Measurements from ENCODE around the gene ARRB2.
"Not testable (repeated sequence)": the region's sequence is repeated elsewhere in the genome, so short reads cannot be mapped to it uniquely, and the experiment has no call there.

Gene ARRB2

GRCh38 chr17:4679658-4680057 lies 30.8 kb upstream of the ARRB2 start:
- no peak for DNase-seq
- TF ChIP-seq GATA1 (IDR thresholded peaks at IDR 0.05; ENCODE audit: low read depth, low read length) (no peak), POLR2A (IDR thresholded peaks at IDR 0.05; ENCODE audit: low read length) (no peak)

DNA sequence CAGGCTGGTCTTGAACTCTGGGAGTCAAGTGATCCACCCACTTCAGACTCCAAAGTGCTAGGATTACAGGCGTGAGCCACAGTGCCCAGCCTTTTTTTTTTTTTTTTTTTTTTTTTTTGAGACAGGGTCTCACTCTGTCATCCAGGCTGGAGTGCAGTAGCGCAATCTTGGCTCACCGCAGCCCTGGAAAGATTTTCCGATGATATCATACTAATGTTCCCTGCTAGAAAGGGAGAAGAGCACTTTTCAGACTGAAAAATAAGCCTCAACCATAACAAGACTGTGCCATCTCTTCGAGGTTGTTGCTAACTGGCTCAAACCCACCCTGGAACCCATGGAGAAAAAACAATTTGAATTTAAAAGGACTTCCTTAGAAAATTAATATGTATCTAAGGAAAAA lies 26.7 kb upstream of the ARRB2 start:
- not testable (repeated sequence) for DNase-seq

DNA sequence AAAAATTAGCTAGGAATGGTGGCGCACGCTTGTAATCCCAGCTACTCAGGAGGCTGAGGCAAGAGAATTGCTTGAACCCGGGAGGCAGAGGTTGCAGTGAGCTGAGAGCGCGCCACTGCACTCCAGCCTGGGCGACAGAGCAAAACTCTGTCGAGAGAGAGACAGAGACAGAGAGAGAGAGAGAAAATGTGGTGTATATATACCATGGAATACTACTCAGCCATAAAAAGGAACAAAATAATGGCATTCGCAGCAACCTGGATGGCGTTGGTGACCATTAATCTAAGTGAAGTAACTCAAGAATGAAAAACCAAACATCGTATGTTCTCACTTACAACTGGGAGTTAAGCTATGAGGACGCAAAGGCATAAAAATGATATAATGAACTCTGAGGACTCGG lies 20.6 kb upstream of the ARRB2 start:
- DNase-seq: not testable (repeated sequence)

GRCh38 chr17:4690745-4691144 lies 19.7 kb upstream of the ARRB2 start:
- TF ChIP-seq GATA1 (IDR thresholded peaks at IDR 0.05; ENCODE audit: low read depth, low read length): no peak
- TF ChIP-seq POLR2A (IDR thresholded peaks at IDR 0.05; ENCODE audit: low read length): no peak
- DNase-seq: no peak

GRCh38 chr17:4691686-4692085 lies 18.7 kb upstream of the ARRB2 start:
- DNase-seq: no peak
- TF ChIP-seq GATA1 (IDR thresholded peaks at IDR 0.05; ENCODE audit: low read depth, low read length) (no peak), POLR2A (IDR thresholded peaks at IDR 0.05; ENCODE audit: low read length) (no peak)

GRCh38 chr17:4693416-4693815 lies 17.0 kb upstream of the ARRB2 start:
- TF ChIP-seq GATA1 (IDR thresholded peaks at IDR 0.05; ENCODE audit: low read depth, low read length) (no peak), POLR2A (IDR thresholded peaks at IDR 0.05; ENCODE audit: low read length) (no peak)
- DNase-seq: no peak

- no peak for TF ChIP-seq GATA1 (IDR thresholded peaks at IDR 0.05; ENCODE audit: low read depth, low read length)
- TF ChIP-seq POLR2A (IDR thresholded peaks at IDR 0.05; ENCODE audit: low read length): no peak
- no peak for DNase-seq
Measured at GRCh38 chr17:4696437-4696805, 14.0 kb upstream of the ARRB2 start.

GRCh38 chr17:4699401-4700056 lies 10.9 kb upstream of the ARRB2 start:
- peak in 1 of 2 experiments; percentile 9 for DNase-seq

DNA sequence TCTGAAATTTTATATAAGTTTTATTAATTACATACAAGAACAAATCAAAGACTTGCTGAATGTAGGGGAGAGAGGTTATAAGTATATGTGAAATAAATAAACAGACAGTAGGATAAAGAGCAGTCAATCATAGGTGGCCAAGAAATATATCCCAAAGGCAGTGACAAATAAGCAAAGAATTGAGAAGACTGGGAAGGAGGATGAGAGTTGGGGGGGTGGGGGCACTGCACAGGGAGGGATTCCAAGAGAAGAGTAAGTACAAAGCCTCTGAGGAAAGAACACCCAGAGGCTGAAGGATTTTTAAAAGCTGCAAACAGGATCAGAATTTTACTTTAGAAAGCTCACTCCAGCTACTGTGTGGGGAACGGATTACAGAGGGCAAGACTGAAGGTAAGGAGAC lies 9.3 kb upstream of the ARRB2 start:
- TF ChIP-seq POLR2A (IDR thresholded peaks at IDR 0.05; ENCODE audit: low read length): no peak
- no peak for TF ChIP-seq GATA1 (IDR thresholded peaks at IDR 0.05; ENCODE audit: low read depth, low read length)
- no peak for DNase-seq

GRCh38 chr17:4703330-4703691 lies 7.1 kb upstream of the ARRB2 start:
- DNase-seq: peak in 1 of 2 experiments; percentile 46
- no peak for TF ChIP-seq POLR2A (IDR thresholded peaks at IDR 0.05; ENCODE audit: low read length)

GRCh38 chr17:4704574-4704907 lies 5.9 kb upstream of the ARRB2 start:
- DNase-seq: peak in 1 of 2 experiments; percentile 28

DNA sequence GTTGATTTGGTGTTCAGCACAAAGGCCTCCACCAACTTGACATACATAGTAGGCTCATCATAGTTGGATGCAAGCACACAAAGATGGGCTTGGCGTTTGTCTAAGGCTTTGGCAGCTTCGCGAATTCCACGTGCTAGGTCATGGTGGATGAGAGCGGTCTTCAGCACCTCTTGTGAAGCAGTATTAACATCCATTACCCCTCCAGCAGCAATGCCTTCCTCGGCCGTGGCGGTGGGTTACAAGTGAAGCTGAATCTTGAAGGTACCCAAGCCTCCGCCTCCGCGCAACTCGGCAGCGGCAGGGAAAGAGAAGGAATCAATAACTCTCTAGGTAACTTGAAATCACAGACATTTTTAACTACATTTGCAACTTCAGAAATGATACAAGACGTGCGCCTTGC lies 5.4 kb upstream of the ARRB2 start:
- TF ChIP-seq POLR2A (IDR thresholded peaks at IDR 0.05; ENCODE audit: low read length): no peak
- TF ChIP-seq GATA1 (IDR thresholded peaks at IDR 0.05; ENCODE audit: low read depth, low read length): no peak
- no peak for DNase-seq

DNA sequence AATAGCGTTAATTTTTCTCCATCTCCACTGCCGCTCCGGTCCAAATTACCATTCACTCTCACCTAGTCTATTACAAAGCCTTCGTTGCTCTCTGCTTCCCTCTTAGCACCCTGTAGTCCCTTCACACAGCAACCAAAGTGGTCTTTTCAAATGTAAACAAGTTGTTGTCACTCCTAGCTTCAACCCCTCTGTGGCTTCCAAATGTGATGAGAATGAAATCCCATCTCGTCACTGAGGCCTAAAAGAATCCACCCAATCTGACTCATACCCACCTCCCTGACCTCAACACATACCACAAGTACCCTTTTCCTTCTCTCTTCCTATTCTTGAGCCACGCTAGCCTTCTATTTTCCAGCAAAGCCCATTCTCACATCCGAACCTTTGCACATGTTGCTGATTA lies 4.3 kb upstream of the ARRB2 start:
- no peak for DNase-seq
- TF ChIP-seq GATA1 (IDR thresholded peaks at IDR 0.05; ENCODE audit: low read depth, low read length) (no peak), POLR2A (IDR thresholded peaks at IDR 0.05; ENCODE audit: low read length) (no peak)

DNA sequence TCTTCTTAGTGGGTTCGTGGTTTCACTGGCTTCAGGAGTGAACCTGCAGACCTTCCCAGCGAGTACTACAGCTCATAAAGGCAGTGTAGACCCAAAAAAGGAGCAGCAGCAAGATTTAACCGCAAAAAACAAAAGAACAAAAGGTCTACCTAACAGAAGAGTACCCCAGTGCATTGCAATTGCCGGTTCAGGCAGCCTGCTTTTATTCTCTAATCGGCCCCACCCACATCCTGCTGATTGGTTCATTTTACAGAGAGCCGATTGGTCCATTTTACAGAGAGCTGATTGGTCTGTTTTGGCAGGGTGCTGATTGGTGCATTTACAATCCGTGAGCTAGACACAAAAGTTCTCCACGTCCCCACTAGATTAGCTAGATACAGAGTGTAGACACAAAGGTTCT lies 2.0 kb upstream of the ARRB2 start:
- TF ChIP-seq POLR2A (IDR thresholded peaks at IDR 0.05; ENCODE audit: low read length): peak; percentile 57
- TF ChIP-seq GATA1 (IDR thresholded peaks at IDR 0.05; ENCODE audit: low read depth, low read length): no peak
- peak; percentile 79 to 84 for DNase-seq

- peak in 1 of 2 experiments; percentile 46 for DNase-seq
- no peak for TF ChIP-seq POLR2A (IDR thresholded peaks at IDR 0.05; ENCODE audit: low read length)
- TF ChIP-seq GATA1 (IDR thresholded peaks at IDR 0.05; ENCODE audit: low read depth, low read length): no peak
Measured at GRCh38 chr17:4710693-4711634, 532 bp downstream of the ARRB2 start.
